ENCODE results near the gene CCNG2. TPM values are rescaled to one million over a fixed set of nuclear protein-coding genes. Genes with fewer than 3 reads are reported as not detected.

Gene CCNG2
- total RNA-seq (2016; rRNA removed; fragmentation: Illumina TruSeq; extraction: Trizol) (3.9 and 6.1 TPM in 2 replicates), polyA plus RNA-seq (2011; rRNA removed) (8.5 and 11.5 TPM in 2 replicates), polyA minus RNA-seq (2011; rRNA and poly(A)+ RNA removed; ENCODE audit: low replicate concordance) (3.0 and 5.4 TPM in 2 replicates), Bru-seq, nascent RNA (percentile 72 among the genes with signal in this experiment), BruChase-seq, experiment 1, labeled RNA remaining after a 6-hour chase (percentile 73 among the genes with signal in this experiment), BruChase-seq, experiment 2, labeled RNA remaining after a 2-hour chase (percentile 74 among the genes with signal in this experiment)
- total RNA-seq (2016; cell fraction: cytosol; rRNA removed; fragmentation: Illumina TruSeq; extraction: Trizol; ENCODE audit: low read depth) = 1.4 and 1.8 TPM in 2 replicates
- 4.1 and 5.7 TPM in 2 replicates for total RNA-seq (2016; cell fraction: insoluble cytoplasmic fraction; rRNA removed; fragmentation: Illumina TruSeq; extraction: Trizol)
- total RNA-seq (2016; cell fraction: membrane; rRNA removed; fragmentation: Illumina TruSeq; extraction: Trizol) = 6.1 and 7.7 TPM in 2 replicates
- total RNA-seq (2016; cell fraction: nucleus; rRNA removed; fragmentation: Illumina TruSeq; extraction: Trizol) = 4.9 and 5.6 TPM in 2 replicates
- polyA plus RNA-seq (2011; cell fraction: cytosol; rRNA removed) = 3.6 and 4.5 TPM in 2 replicates
- polyA plus RNA-seq (2011; cell fraction: nucleus; rRNA removed) = 6.7 and 9.8 TPM in 2 replicates
- polyA plus RNA-seq (2012) = 9.4 and 14.3 TPM in 2 replicates
- polyA plus RNA-seq (2016; cell fraction: cytosol; fragmentation: Illumina TruSeq; extraction: Trizol; ENCODE audit: low read depth) = 2.4 and 2.5 TPM in 2 replicates
- 8.0 and 8.5 TPM in 2 replicates for polyA plus RNA-seq (2016; cell fraction: insoluble cytoplasmic fraction; fragmentation: Illumina TruSeq; extraction: Trizol; ENCODE audit: low read depth)
- 6.7 and 7.8 TPM in 2 replicates for polyA plus RNA-seq (2016; cell fraction: membrane; fragmentation: Illumina TruSeq; extraction: Trizol; ENCODE audit: low read depth)
- 11.1 and 12.2 TPM in 2 replicates for polyA plus RNA-seq (2016; cell fraction: nucleus; fragmentation: Illumina TruSeq; extraction: Trizol; ENCODE audit: insufficient read depth, low read depth)
- 7.0 and 10.4 TPM in 2 replicates for polyA minus RNA-seq (2011; cell fraction: cytosol; rRNA and poly(A)+ RNA removed)
- polyA minus RNA-seq (2011; cell fraction: nucleus; rRNA and poly(A)+ RNA removed) = 14.4 and 15.4 TPM in 2 replicates
- long read RNA-seq, experiment 1, full-length matches to known transcripts = 1 of 2 reads
- long read RNA-seq, experiment 1, partial matches to known transcripts = 1 of 2 reads
- long read RNA-seq, experiment 1, other reads (novel, unspliced or antisense) = 0 of 2 reads
- long read RNA-seq, experiment 2, partial matches to known transcripts = 1 of 10 reads
- long read RNA-seq, experiment 2, other reads (novel, unspliced or antisense) = 9 of 10 reads

GRCh38 chr4:77156912-77157858 is at the start of gene CCNG2:
Gene CCNG2 (plus strand): TSS chr4:77157207. CDS start chr4:77158533, 1,326 bp downstream.
- H3K27ac ChIP-seq (ENCODE audit: extremely low read length, insufficient read depth, low read length) = peak within 1 kb of the TSS; percentile 93
- ChIA-PET CTCF (ENCODE audit: low intra/inter-chr PET ratio, low total read pairs) (no interaction called here), POLR2A (interaction anchor here (1.5 to 1.6 kb wide), 2 partner anchors 81 to 82 kb away, joined by 3 read pairs; partner anchors contain the start of gene CCNI)
- ATAC-seq (peak; percentile 52), FAIRE-seq (no peak), DNase-seq (ENCODE audit: low spot score) (peak; percentile 12)
- H3K4me3 ChIP-seq (replicated peaks in 1 of 3; ENCODE audit: insufficient read depth in 1 of 3, low read depth in 2 of 3, low read length in 3 of 3) = peak within 1 kb of the TSS; percentile 88 to 99 (median 99)
- in situ Hi-C loops (cut with HindIII; ENCODE audit: extremely low pct_ligation_motif_present, low pct_unique_long_range_greater_than_20kb) = loop anchor here (5.0 kb wide), 1 partner anchor 80 kb away; the partner anchor contains the start of gene CCNI
- under 1% methylated on average over 42 of the region's 94 CpGs for WGBS (ENCODE audit: low lambda C conversion rate)
- H3K4me2 ChIP-seq (ENCODE audit: low read depth, low read length) = peak within 1 kb of the TSS; percentile 88
- H3K27me3 ChIP-seq (ENCODE audit: control insufficient read depth in 1 of 2, insufficient read depth in 2 of 2, low read length in 2 of 2) = peaks cover 0 to 3% of the 10 kb centered on the region in 2 experiments; a peak in 1 of 5 replicates
- intact Hi-C loops (cut with micrococcal nuclease; ENCODE audit: unreplicated experiment) = loop anchor here (2.0 to 5.0 kb wide), 2 partner anchors 45 to 80 kb away; no protein-coding TSS in a partner anchor
- peaks cover 27% of the 10 kb centered on the region for H3K4me1 ChIP-seq (ENCODE audit: insufficient read depth, low read length)
- no peaks in the 10 kb centered on the region for H3K9me3 ChIP-seq (ENCODE audit: low read length)
- H3K9ac ChIP-seq (ENCODE audit: insufficient read depth, low read depth, low read length) = peak within 1 kb of the TSS; percentile 90
- BruUV-seq (replicated peaks) = TSS peak; percentile 64
- peaks cover 6% of the 10 kb centered on the region for H3K79me2 ChIP-seq (ENCODE audit: insufficient read depth, low read length)
- no peaks in the 10 kb centered on the region for H4K20me1 ChIP-seq (ENCODE audit: insufficient read depth, low read length)
- peaks cover 1 to 19% of the 10 kb centered on the region in 2 experiments; a peak in 4 of 5 replicates for H3K36me3 ChIP-seq (replicated peaks in 1 of 2; ENCODE audit: control insufficient read depth in 1 of 2, insufficient read depth in 2 of 2, low read length in 2 of 2)
- H2AFZ ChIP-seq (ENCODE audit: low read length) = peak within 1 kb of the TSS; percentile 74
- TF ChIP-seq, protein P1, sequence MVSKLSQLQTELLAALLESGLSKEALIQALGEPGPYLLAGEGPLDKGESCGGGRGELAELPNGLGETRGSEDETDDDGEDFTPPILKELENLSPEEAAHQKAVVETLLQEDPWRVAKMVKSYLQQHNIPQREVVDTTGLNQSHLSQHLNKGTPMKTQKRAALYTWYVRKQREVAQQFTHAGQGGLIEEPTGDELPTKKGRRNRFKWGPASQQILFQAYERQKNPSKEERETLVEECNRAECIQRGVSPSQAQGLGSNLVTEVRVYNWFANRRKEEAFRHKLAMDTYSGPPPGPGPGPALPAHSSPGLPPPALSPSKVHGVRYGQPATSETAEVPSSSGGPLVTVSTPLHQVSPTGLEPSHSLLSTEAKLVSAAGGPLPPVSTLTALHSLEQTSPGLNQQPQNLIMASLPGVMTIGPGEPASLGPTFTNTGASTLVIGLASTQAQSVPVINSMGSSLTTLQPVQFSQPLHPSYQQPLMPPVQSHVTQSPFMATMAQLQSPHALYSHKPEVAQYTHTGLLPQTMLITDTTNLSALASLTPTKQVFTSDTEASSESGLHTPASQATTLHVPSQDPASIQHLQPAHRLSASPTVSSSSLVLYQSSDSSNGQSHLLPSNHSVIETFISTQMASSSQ (IDR thresholded peaks at IDR 0.05; ENCODE audit: low read depth) = no peak
- TF ChIP-seq, protein P1 (CRISPR knock-in tag; IDR thresholded peaks at IDR 0.05; ENCODE audit: borderline replicate concordance) = peak; percentile 35; the same call in 1 of the 2 replicates
- 0 out of 2 replicates have a peak, but pooled peaks have one; percentile 28 for TF ChIP-seq ZNF354B (CRISPR knock-in tag; IDR thresholded peaks at IDR 0.05)
- TF ChIP-seq ZNF557 (CRISPR knock-in tag; IDR thresholded peaks at IDR 0.05) = 0 out of 2 replicates have a peak, but pooled peaks have one; percentile 49
- TF ChIP-seq THRA (CRISPR knock-in tag; IDR thresholded peaks at IDR 0.05; ENCODE audit: borderline replicate concordance) = peak; percentile 22; the same call in 1 of the 2 replicates
- peak; percentile 47; the same call in 1 of the 2 replicates for TF ChIP-seq ISL2 (CRISPR knock-in tag; IDR thresholded peaks at IDR 0.05)
- peak; percentile 67; the same call in 1 of the 2 replicates for TF ChIP-seq REPIN1 (CRISPR knock-in tag; IDR thresholded peaks at IDR 0.05; ENCODE audit: borderline replicate concordance, low read depth)
- no peak for TF ChIP-seq ZNF431 (CRISPR knock-in tag; IDR thresholded peaks at IDR 0.05; ENCODE audit: borderline replicate concordance, low read depth)

Data from HepG2 (cell line).